Effector CD4-positive, alpha-beta T cell (primary cell): ENCODE data around the gene IGSF9B.

ENCODE experiments used
- DNase-seq: peaks from one replicate; pipeline ENCODE4 v3.0.0-alpha.2; 2020

The IGSF9B gene

DNA sequence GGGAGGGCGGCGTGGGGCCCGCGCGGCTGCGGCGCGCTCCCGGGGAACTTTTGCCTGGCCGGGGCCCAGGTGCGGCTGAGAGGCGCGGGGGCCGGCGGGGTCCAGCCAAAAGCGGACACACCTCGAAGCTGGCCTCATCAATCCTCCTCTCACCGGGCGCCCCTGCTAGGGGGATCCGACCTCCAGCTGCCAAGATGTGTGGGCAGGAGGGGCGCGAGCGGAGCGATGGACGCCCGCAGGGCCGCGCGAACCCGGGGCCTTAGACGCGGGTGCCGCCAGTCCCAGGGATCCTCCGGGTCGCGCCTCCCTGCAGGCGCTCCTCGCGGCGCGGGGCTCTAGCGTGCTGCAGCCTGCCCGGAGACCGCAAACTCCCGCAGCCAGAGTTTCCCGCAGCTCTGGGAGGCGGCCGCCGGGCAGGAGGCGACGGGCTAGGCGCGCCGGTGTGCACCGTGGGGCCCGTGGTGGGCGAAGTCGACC, 785 bp downstream of the IGSF9B start:
- no peak for DNase-seq

DNA sequence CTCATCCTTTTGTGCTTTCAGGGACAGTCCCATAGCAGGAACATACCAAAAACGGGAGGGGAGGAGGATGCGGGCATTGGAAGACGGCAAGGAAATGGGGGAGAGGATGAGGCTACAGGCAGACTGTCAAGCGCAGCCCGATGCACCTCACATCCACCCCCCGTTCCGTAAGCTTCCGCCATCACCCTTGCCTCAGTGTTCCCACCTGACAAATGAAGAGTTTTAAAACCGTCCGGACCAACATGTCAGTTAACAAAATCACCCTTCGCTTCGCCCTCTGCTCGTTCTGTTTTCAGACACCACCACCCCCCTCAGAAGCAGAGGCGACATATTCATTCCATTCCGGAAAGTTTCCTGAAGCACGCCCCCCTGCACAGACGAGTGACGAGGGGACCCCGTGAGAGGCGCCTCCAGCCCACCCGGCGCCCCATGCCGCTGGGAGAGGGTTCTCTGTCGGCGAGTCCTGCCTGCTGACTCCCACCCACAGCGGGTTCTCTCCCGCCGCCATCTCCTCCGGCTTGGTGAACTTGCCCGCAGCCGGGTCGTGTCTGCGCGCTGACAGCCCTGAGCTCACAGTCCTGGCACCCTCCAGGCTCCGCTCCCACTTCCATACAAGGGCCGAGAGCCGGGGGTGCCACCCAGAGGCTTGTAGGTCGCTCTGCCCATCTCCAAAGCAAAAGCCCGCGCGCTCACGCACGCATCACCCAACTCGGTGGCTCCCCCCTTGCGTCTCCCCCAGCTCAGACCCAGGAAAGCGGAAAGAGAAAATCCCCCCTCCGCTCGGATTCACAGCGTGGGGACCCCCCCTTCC, 1.5 kb downstream of the IGSF9B start:
- no peak for DNase-seq

DNA sequence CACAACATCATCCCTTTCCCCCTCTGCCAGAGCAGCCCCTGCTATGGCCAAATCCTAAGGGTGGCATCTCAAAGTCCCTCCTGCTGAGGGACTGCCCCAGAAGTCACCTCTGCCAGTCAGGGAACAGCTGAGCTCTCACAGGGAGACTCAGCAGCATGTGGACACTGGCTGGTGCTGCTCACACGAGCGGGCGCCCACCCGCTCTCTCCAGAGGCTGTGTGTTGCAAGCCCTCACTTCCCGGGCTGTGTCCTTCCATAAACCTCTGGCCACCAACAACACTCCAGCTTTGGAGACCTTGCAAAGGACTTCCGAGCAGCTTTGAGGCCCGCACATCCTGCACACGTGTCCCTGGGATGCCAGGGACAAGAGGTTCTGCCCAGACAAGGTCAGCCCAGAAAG, 2.8 kb downstream of the IGSF9B start:
- no peak for DNase-seq

DNA sequence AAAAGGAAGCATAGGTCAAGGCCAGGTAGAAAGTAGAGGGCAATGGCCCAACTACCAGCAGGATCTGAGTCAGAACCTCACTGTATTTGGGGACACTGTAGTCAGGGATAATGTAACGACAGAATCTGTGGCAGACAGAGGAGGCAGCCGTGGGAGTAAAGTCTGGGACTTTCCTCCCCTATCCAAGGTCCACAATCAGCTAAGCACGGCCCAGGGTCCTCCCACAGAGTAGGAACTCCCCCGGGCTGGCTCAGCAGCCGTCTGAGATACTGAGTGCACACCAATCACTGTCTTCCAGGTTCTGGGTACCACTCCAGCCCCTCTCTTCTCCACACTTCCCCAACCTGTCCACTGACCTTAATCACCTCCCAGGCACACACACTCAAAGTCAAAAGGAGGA, 3.2 kb downstream of the IGSF9B start:
- no peak for DNase-seq

DNA sequence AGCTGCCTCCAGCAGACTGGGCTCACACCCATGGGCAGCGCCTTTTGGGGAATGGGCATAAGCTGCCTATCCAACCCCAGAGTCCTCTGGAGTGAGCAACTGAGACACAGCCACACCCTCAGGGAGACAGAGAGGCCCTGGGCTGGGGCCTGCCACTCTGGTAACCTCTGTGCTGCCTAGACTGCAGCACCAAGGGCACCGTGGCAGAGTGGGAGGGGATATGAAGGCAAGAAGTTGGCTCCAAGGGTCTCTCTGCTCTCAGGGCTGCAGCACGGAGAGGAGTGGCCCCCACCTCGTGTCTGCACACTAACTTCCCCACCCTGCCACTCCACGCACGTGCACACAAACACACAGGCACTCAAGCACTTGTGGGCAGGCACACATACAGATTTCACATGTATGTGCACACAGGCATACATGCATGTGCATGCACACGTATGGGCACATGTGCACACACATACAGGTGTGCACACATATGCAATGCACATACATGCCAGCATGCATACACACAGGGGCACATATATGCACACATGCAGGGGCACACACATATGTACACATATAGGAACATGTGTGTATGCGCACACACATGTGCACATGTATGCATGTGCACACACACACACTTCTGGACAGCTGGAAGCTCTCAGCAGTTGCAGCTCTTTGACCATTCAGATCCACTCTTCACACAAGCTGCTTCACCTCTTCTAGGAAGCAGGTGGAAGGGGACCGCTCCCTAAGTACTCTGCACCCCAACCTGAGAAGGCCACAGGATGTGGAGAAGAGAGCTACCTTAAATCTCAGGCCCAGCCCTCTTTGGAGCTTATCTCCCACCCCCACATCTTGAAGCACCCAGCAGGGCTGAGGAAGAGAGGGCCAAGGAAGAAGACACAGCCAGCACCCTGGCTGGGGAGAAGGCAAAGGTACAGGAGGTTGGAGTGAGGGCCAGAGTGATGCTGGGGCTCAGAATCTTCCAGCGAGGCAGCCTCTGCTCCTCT, 4.3 kb downstream of the IGSF9B start:
- no peak for DNase-seq

DNA sequence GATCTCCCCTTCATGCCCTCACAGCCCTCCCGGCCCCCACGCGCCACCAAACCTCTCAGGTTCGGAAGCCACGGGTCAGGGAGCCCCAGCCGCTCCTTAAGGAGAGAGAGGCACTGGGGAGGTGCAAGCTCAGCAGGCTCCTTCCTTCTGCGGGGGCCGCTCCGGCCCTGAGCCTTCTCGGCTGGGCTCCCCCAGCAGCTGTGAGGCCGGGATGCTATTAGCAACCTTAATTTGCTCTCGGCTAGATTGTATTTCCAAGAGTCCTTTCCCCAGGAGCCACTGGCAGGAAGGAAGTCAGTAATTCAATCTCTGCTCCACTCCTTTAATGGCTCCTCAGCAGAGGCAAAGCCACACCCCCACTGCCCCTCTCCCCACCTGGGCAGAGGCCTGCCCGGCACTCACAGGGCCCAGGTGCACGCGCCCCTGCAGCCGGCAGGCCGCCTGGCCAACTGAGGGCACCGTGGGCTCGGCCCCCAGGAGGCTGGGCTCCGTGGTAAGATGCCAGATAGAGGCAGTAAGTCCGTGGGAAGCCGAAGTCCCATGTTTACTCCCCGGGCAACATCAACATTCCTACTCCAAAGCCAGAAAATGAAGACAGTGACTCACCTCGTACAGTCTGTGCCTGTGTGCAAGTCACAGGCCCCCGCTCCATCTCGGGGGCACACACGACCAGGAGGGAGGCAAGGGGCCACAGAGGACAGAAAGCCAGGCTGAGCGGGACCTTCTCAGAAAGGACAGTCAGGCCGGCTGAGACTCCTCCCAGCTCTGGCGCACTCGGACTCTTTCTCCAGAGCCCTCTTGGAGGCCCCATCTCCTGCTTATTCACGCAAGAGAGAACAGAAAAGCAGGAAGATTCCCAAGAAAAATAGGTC, 5.2 kb downstream of the IGSF9B start:
- no peak for DNase-seq

DNA sequence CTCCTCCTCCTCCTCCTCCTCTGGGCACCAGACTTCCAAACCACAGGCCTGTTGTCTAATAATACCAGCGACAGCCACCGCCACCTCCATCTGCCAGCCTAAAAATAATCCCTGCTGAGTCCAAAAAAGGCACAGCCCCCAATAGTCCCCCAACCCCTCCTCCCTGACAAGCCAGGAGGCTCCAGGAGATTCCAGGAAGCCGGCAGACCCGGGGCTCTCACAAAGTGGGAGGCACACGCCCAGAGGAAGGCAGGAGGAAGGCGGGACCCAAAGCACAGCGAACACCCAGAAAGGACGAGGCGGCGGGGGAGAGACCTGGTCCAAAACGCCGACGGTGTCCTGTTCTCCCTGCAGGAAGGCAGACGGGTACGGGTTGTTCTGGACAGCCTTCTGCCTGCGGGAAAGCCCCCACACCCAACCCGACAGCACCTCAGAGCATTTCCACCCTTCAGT, 5.9 kb downstream of the IGSF9B start:
- DNase-seq, result no peak

DNA sequence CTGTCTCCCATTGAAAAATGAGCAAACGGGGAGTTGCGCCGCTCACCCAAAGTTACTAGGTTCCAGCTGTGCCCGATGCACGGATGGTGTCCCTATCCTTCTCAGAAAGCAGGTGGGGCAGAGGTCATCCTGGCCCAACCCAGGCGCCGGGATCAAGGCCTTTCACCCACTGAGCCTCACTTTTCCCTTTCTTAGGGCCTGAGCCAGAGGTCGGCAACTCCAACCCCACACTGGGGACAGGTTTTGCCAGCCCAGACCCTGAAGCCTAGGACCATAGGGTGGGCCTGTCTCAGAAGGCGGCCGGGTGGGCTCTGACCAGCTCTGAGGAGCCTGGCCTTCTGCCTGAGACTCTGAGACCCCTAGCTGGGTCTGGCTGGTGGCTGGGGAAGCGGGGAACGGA, 6.3 kb downstream of the IGSF9B start:
- no peak for DNase-seq

DNA sequence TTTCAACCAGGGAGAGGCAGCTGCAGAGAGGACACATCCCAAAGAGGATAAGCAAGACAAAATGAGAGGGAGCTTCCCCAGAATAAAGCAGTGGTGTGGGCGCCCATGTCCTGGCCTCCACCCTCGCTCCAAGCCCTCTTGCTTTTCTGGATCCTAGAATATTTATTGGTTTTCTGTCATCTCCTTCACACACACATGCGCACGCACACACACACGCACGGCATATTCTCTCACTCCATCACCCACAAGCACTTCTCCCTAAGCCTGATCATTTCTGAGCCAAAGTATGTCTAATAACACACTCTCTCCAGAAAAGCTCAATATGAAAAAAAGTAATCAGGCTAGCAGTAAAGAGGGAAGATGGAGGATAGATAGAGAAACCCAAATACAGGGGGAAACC, 7.6 kb downstream of the IGSF9B start:
- DNase-seq, result no peak

DNA sequence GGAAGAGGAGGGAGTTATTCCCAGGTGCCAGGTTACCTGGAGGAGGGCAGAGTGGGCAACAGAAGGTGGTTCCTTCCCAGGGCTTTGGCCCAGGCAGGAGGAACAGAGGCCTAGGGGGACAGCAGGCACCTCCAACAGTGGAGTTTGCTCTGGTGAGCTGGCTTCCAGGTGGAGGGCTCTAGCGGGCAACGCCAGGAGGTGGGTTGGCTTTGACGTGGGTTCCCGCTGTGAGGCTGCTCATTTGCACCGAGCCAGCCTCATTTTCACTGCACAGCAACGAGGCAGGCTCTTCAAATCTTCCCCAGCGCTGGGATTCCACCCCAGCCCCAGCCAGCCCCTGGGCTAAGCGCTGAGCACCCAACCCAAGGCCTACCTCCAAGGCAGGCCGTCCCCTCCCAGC, 8.1 kb downstream of the IGSF9B start:
- DNase-seq, result no peak

DNA sequence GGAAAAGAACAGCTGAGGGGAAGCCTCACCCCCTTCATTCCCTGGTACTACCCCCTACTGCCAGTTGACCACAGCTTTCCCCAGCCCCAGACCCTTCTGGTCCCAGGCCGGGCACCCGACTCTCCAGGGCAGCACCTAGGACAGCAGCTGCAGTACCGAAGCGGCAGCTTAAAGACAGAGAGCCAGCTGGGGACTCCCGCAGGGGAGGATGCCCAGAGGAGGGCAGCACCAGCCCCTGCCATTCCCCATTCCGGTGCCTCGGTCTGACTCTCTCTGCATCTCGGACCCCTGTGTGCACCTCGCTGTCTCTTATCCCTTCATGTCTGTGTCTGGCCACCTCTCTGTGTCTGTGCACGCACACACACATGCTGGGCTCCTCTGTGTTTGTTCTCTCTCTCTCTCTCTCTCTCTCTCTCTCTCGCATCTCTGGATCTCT, 9.4 kb downstream of the IGSF9B start:
- DNase-seq, result peak; percentile 48

DNA sequence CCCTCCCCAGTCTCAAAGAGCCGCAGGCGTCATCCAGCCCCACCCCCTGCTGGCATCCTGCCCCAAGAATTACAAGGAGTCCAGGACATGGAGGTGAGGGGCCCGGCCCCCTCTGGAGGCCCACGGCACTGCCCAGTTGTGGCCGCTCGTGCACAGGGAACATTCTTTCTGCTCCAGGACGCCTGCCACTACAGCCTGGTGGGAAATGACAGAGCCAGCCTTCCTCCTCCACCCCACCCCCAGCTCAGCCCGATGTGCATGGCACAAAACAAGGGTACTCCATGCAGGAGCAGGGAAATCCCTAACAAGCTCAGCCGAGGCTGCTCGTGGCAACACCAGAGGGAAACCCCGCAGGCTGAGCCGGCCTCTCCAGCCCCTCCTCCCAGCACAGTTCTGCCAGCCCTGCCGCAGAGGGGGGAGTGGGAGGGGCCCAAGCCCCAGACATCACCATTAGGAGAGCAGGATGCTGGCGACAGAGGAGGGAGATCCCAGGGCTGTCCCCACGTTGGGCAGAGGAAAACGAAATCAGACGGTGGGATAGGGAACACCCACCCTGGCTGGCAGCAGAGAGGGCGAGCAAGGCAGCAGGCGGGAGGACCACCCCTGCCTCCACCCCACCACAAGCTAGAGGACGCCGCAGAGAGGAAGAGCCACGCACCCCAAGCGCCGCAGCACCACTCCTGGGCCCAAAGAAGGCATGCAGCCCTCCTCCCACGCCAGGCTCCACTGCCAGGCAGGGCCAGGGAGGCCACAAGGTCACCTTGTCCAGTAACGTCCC, 10.0 kb downstream of the IGSF9B start:
- no peak for DNase-seq

DNA sequence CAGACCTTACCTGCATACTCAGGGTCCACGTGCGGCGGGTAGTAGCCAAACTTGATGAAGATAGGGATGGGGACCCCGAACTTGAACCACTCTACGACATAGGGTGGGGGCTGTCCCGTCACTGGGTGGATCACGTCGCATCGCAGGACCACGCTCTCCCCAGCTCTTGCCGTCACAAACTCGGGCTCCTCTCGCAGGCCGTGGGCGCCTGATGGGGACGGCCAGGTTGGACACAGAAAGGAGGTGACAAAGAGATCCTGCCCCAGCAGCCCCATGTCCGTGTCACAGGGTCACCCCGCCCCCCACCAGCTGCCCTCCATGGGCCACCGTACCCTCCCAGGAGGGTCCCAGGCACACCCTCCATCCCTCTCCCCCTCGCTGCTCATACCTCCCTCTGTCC, 10.7 kb downstream of the IGSF9B start:
- no peak for DNase-seq

DNA sequence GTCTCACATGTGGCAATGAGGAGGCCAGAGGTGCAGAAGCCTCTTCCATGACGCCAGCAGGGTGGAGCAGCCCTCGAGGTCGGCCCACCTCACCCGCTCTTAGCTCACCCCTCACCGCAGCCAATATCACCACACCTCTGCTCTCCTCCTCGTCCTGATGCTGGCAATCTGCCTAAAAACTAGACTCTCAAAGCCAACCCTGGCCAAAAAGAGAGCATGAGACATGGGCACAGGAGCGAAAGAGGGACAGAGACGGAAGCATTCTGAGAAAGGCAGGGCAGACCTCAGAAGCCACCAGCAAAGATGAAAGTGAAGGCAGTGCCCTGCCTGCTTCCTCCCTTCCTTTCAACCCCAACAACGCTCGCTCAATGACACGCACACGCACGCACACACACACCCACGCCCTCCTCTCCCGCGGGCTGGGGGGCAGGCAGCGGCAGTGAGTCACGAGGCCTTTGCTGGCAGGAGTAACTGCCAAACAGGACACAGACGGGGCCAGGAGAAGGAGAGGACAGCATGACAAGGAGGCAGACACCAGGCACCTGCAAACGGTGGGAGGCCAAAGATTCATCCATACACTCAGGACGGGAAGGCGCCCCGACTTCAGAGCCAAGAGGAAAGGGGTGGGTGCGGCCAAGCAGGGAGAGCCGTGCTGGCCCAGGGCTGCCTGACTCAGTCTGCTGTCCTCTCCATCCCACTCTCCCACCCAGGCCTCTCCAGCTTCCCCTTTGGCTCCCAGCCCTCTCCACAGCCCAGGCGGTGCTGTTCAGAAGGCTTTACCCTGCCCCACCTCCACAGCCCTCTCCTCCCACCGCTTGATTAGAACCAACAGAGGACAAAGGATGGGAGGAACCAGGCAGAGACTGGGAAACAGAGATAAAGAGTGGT, 11.4 kb downstream of the IGSF9B start:
- DNase-seq, result peak; percentile 64

DNA sequence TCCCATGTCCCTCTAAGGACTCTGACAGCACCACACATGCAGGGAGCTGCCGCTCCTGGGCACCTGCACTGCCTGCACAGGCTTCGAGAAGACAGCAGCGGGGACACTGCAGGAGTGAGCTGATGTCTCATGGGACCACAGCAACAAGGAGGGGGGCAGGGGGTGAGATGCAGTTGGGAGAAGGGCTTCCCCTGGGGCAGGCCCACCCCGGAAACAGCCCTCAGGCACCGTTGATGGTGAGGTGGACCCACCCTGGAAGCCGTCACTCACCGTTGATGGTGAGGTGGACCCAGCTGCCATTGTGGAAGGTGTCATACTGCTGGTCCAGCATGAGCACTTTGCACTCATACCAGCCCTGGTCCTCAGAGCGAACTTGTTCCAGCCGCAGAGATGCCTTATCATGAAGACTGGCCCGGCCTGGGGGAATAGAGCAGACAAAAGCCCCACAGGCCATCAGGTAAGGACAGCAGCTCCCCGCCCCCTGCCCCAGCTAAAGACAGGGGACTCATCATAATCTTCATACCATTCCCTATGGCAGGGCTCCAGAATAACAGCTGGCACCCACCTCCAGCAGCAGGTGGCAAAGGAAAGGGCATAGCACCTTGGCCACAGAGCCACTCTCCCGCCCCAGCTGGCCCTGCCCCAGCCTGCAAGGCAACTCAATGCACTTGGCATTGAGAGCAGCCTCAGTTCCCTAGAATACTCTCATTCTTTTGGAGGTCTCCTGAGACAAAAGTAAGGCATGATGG, 12.6 kb downstream of the IGSF9B start:
- no peak for DNase-seq

DNA sequence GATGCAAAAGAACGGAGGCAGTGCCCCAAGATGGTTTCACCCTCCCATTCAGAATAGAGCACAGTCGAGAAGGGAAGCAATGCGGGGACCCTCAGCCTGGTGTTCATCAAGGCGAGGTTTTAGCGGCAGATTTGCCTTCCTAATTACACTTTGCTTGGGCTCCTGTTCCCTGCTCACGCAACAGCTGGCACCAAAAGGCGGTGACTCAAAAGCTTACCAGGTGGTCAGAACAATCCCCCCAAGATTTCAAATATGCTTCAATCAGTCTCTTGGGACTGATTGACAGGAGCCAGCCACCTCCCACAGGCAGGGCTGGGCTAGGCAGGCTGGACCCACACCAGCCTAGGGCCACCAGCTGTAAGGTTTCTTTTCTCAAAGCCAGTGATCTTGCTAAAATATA, 14.2 kb downstream of the IGSF9B start:
- no peak for DNase-seq

DNA sequence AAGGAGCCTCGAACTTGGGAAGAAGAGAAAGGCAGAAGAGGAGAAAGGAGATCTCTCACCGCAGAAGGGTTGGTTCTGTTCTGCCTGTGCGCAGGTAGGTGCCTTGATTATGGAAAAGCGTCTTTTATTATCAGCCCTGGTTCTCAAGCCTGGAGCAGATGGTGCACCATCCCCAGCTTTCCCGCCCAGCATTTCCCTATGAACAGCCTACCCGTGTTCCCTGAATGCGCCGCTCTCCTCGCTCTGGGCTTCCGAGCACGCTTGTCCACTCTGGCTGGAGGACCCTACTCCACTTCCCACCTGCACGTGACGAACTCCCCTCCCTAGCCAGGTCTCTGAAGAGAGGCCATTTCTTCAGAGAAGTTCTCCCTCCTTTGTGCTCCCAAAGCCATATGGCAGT, 15.2 kb downstream of the IGSF9B start:
- no peak for DNase-seq

DNA sequence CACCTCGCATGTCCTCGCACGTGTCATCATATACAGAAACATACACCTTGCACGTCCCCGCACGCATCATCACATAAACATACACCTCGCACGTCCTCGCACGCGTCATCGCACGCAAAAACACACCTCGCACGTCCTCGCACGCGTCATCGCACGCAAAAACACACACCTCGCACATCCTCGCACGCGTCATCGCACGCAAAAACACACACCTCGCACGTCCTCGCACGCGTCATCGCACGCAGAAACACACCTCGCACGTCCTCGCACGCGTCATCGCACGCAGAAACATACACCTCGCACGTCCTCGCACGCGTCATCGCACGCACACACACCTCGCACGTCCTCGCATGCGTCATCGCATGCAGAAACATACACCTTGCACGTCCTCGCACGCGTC, 16.7 kb downstream of the IGSF9B start:
- no peak for DNase-seq

DNA sequence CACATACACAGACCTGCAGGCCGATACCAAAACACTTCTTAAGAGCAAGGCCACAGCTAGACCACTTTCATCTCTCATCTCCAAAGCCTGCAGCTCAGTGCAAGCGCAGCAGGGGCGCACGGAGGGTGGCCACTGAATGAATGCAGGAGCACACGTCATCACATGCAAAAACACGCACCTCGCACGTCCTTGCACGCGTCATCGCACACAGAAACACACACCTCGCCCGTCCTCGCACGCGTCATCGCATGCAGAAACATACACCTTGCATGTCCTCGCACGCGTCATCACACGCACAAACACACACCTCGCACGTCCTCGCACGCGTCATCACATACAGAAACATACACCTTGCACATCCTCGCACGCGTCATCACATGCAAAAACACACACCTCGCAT, 17.2 kb downstream of the IGSF9B start:
- no peak for DNase-seq

DNA sequence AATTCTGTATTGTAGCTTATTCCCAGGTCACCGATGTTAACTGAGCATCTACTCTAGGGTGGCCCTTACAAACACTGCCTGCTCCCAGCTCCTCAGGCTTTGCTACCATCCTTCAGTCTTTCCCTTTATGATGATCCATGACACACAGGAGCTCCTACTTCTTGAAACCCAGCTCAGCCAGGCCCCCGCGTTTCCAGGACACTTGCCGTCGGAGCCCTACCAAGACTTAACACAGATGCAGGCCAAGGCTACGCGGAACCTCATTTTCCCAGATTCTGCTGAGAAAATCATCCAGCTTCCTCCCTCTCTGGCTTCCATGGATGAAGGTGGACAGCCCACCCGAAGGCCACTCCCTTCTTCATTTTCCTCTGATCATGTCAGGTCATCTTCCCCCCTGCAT, 18.6 kb downstream of the IGSF9B start:
- no peak for DNase-seq
